ENCODE results near the gene PURB. TPM values are rescaled to one million over a fixed set of nuclear protein-coding genes. Genes with fewer than 3 reads are reported as not detected.
A peak's percentile ranks its signal among the peaks of the same experiment; 100 is the strongest.

Gene PURB
- total RNA-seq, 4 donors from 2014 or later: 16.4 to 27.7 (median 21.5) TPM

DNA sequence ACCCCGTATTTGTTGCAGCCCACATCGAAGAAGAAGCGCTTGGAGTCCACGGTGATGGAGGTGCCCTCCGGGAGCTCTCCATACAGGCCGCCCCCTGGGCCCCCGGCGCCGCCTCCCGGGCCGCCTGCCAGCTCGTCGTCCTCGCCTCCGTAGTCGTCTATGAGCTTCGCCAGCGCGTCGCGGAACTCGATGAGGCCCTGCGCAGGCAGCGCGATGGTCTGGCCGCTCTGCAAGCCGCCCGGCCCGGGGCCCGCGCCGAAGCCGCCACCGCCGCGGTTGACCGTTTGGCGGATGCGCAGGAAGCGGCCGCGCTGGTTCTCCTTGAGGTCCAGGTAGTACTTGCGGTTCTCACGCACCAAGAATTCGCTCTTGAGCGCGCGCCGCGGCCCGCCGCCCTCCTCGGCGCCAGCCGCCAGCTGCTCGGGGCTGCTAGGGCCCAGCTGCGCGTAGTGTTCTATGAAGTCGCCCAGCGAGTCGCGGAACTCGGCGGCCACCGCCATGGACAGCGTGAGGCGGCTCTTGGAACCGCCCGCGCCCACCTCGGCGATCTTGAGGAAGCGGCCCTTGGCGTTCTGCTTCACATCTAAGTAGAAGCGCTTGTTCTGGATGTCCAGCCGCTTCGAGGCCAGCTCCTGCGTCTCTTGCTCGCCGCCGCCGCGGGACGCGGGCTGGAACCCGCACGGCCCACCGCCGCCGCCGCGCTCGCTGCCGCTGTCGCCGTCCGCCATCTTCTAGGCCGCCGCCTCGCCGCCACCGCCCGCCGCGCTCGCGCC is 523 bp downstream of the PURB start:
- Histone ChIP-seq H3K9me3 (no peaks in the 10 kb centered on the region), H3K36me3 (peaks cover 0 to 5% (median 0%) of the 10 kb centered on the region in 3 donors), H3K27ac (peak overlapping the region; percentile 98 to 100 (median 99)), H3K27me3 (no peaks in the 10 kb centered on the region), H3K4me3 (peak overlapping the region; percentile 74 to 96 (median 80)), H3K4me1 (peaks cover 24 to 63% (median 47%) of the 10 kb centered on the region in 3 donors)
- intact Hi-C loops (cut with DNase I): no loop called here
- TF ChIP-seq, protein P1, sequence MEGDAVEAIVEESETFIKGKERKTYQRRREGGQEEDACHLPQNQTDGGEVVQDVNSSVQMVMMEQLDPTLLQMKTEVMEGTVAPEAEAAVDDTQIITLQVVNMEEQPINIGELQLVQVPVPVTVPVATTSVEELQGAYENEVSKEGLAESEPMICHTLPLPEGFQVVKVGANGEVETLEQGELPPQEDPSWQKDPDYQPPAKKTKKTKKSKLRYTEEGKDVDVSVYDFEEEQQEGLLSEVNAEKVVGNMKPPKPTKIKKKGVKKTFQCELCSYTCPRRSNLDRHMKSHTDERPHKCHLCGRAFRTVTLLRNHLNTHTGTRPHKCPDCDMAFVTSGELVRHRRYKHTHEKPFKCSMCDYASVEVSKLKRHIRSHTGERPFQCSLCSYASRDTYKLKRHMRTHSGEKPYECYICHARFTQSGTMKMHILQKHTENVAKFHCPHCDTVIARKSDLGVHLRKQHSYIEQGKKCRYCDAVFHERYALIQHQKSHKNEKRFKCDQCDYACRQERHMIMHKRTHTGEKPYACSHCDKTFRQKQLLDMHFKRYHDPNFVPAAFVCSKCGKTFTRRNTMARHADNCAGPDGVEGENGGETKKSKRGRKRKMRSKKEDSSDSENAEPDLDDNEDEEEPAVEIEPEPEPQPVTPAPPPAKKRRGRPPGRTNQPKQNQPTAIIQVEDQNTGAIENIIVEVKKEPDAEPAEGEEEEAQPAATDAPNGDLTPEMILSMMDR (IDR thresholded peaks at IDR 0.05): no peak
- TF ChIP-seq POLR2A (IDR thresholded peaks at IDR 0.05): peak in 1 of 4 donors; percentile 15
- WGBS, 2 donors: 0% methylated on average over 11 of the region's 107 CpGs; no CpG with 5 or more reads in 1 of the 2 donors
- DNase-seq: no peak

DNA sequence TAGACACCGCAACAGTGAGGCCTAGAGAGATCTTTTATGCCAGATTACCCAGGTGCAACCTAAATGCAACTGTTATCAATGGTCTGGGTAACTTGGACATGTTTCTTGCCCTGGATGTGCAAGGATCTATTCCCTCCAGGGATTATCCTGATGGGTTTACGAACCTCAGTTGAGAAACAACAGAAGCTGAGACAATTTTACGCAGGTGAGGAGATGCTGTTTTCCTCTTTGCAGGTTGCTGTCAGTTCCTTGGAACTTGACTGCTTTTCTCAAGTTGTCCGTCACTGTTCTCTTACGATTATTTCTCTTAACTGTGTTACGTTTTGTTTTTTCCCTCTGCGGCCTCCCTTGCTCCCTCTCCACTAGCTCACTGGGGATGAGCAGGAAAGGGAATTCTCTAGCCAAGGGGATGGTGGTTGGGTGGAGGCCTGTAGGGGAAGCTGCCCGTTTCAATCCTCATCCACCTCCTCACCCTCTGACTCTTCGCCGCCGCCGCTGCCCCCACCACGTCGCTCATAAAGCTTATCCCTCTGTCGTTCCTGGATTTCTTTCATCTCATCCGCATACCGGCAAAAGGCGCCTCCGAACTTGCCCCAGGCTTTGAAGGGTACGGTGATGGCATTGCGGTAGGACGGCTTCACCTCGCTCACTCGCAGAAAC is 1.2 kb downstream of the PURB start:
- intact Hi-C loops (cut with DNase I): no loop called here
- H3K4me1 ChIP-seq: peaks cover 24 to 70% (median 54%) of the 10 kb centered on the region in 3 donors
- no peak for DNase-seq

DNA sequence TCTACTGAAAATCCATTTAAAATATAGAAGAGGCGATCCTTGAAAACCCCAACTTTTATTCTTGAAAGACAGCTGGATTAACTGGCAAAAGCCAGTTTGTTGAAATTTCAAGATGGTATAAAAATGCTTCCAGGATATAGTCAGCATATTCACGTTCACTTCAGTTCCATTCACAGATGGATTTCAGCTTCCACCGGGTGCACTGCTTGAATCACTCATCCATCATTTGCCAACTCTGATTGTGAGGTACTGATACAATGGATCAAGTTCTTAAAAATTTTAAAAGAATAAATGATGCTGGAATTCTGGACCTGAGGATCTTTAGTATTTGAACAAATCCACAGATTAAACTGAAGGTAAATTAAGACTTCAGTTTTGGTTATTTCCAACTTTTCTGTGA is 2.4 kb downstream of the PURB start:
- Histone ChIP-seq H3K9me3 (no peaks in the 10 kb centered on the region), H3K36me3 (peaks cover 0 to 10% (median 0%) of the 10 kb centered on the region in 3 donors), H3K27ac (no peak overlapping the region), H3K4me1 (peaks cover 24 to 76% (median 56%) of the 10 kb centered on the region in 3 donors), H3K4me3 (peak overlapping the region in 1 of 4 donors; percentile 96), H3K27me3 (no peaks in the 10 kb centered on the region)
- intact Hi-C loops (cut with DNase I): no loop called here
- TF ChIP-seq, protein P1 (IDR thresholded peaks at IDR 0.05): no peak
- TF ChIP-seq POLR2A (IDR thresholded peaks at IDR 0.05): no peak
- 36 to 43% methylated on average over 3 of the region's 3 CpGs for WGBS, 2 donors
- no peak for DNase-seq

More for the DNA sequence above, 1.2 kb downstream of the PURB start:
- Histone ChIP-seq H3K27ac (peak overlapping the region; percentile 98 to 100 (median 99)), H3K27me3 (no peaks in the 10 kb centered on the region), H3K36me3 (peaks cover 0 to 8% (median 0%) of the 10 kb centered on the region in 3 donors), H3K4me3 (peak overlapping the region; percentile 74 to 96 (median 80)), H3K9me3 (no peaks in the 10 kb centered on the region)
- TF ChIP-seq, protein P1 (IDR thresholded peaks at IDR 0.05): no peak
- TF ChIP-seq POLR2A (IDR thresholded peaks at IDR 0.05): no peak
- WGBS, 2 donors: 17 to 25% methylated on average over 17 to 23 of the region's 24 CpGs

DNA sequence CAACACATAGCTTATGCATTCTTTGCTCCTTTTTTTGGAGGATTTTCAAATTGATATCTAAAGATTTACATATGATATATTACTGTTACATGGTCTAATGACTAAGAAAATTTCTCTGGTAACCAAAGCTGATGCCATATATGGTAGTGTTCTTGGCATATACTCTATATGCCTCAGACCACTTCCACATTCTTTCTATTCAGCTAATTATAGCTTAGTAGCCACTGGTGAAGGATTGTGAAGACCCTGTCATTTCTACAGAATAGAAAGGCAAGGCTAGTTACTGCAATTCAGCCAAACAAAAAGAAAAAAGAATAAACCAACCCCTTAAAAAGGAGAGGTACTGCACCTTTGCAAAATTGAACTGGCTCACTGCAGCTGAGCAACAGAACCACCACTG is 3.7 kb downstream of the PURB start:
- no peak for TF ChIP-seq POLR2A (IDR thresholded peaks at IDR 0.05)
- TF ChIP-seq, protein P1 (IDR thresholded peaks at IDR 0.05): no peak
- H3K4me1 ChIP-seq: peaks cover 24 to 79% (median 55%) of the 10 kb centered on the region in 3 donors
- peaks cover 0 to 10% (median 0%) of the 10 kb centered on the region in 3 donors for H3K36me3 ChIP-seq
- intact Hi-C loops (cut with DNase I): no loop called here
- no peak for DNase-seq
- H3K9me3 ChIP-seq: no peaks in the 10 kb centered on the region
- H3K4me3 ChIP-seq: peak overlapping the region in 3 of 4 donors; percentile 15 to 96 (median 20)
- H3K27me3 ChIP-seq: no peaks in the 10 kb centered on the region
- H3K27ac ChIP-seq: peak overlapping the region in 1 of 4 donors; percentile 11

Data from esophagus squamous epithelium (tissue), 5 donors.